Progenitor cell of endocrine pancreas (in vitro differentiated cells): ENCODE data around the gene NT5DC3. TPM values are rescaled to one million over a fixed set of nuclear protein-coding genes. Genes with fewer than 3 reads are reported as not detected.

ENCODE experiments used
- DNase-seq: peaks from one replicate; pipeline ENCODE4 v3.0.0; 2021; ENCODE audit warnings: low spot score; ENCODE audit not compliant: unreplicated experiment
- H3K27ac Mint-ChIP-seq: 2 replicates; pipeline ENCODE4 v1.8.0; 2021; ENCODE audit warnings: mild to moderate bottlenecking, moderate library complexity, mixed read lengths
- H3K27me3 Mint-ChIP-seq: 2 replicates; pipeline ENCODE4 v1.8.0; 2021; ENCODE audit warnings: mixed read lengths
- H3K36me3 Mint-ChIP-seq: 2 replicates; pipeline ENCODE4 v1.8.0; 2022; ENCODE audit warnings: mixed read lengths; ENCODE audit not compliant: insufficient read depth
- H3K4me1 Mint-ChIP-seq: 2 replicates; pipeline ENCODE4 v1.8.0; 2021; ENCODE audit warnings: low read depth, mixed read lengths
- H3K4me3 Mint-ChIP-seq: 2 replicates; pipeline ENCODE4 v1.8.0; 2021; ENCODE audit warnings: low read depth, mild to moderate bottlenecking, moderate library complexity, mixed read lengths
- H3K9me3 Mint-ChIP-seq: 2 replicates; pipeline ENCODE4 v1.8.0; 2021; ENCODE audit warnings: low read depth, mixed read lengths
- total RNA-seq: library from RNA; stranded (reverse); gene quantifications from 2 replicates; pipeline ENCODE4 v1.2.1, GENCODE V29; 2021
- TF ChIP-seq, protein P1 (sequence below): fragments of 200-600 bp; sonication (generic); IDR thresholded peaks from one replicate; pipeline ENCODE4 v1.5.0; 2021; ENCODE audit warnings: antibody characterized with exemption, mild to moderate bottlenecking; ENCODE audit not compliant: unreplicated experiment

NT5DC3 gene
- total RNA-seq, 1 donor from 2014 or later: 13.9 TPM

DNA sequence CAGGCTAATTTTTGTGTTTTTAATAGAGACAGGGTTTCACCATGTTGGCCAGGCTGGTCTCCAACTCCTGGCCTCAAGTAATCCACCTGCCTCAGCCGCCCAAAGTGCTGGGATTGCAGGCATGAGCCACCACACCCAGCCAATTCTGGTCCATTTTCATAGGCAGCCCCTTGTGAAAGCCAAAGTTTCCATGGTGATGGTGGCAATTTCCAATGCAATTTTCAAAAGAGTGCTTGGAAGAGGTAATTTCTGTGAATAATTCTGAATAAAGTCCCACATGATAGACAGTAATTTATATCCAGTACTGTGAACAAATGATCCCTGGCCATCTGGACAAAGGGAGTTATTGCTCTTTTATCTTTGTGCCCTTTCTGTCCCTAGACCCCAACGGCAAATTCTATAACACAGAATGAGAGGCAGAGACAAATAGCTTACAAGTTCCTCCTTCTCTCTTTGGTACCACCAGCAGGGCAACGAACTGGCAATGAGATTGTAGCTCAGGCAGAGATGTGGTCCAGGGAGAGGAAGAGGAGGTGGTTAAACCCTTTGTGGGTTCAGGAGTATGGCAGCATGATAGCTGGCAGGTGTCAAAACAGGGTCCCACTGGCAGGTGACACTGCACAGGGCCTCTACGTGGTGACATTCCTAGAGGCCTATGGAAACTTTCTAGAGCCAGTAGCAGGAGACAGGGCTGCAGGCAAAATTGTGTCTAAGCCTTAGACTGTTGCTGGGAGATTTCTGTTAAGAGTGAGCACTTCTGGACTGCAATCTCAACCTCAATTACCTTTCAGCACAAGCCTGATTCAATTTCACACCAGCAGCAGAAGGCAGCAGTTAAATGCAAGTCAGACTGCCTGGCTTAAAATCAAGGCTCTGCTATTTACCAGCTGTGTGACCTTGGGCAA is 46.5 kb downstream of the NT5DC3 start:
- TF ChIP-seq, protein P1, sequence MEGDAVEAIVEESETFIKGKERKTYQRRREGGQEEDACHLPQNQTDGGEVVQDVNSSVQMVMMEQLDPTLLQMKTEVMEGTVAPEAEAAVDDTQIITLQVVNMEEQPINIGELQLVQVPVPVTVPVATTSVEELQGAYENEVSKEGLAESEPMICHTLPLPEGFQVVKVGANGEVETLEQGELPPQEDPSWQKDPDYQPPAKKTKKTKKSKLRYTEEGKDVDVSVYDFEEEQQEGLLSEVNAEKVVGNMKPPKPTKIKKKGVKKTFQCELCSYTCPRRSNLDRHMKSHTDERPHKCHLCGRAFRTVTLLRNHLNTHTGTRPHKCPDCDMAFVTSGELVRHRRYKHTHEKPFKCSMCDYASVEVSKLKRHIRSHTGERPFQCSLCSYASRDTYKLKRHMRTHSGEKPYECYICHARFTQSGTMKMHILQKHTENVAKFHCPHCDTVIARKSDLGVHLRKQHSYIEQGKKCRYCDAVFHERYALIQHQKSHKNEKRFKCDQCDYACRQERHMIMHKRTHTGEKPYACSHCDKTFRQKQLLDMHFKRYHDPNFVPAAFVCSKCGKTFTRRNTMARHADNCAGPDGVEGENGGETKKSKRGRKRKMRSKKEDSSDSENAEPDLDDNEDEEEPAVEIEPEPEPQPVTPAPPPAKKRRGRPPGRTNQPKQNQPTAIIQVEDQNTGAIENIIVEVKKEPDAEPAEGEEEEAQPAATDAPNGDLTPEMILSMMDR: no peak
- peak overlapping the region; percentile 16 for H3K27ac Mint-ChIP-seq
- no peaks in the 10 kb centered on the region for H3K27me3 Mint-ChIP-seq
- no peak overlapping the region for H3K4me3 Mint-ChIP-seq
- peaks cover 17% of the 10 kb centered on the region for H3K36me3 Mint-ChIP-seq
- H3K9me3 Mint-ChIP-seq: no peaks in the 10 kb centered on the region
- DNase-seq: no peak
- H3K4me1 Mint-ChIP-seq: no peaks in the 10 kb centered on the region

DNA sequence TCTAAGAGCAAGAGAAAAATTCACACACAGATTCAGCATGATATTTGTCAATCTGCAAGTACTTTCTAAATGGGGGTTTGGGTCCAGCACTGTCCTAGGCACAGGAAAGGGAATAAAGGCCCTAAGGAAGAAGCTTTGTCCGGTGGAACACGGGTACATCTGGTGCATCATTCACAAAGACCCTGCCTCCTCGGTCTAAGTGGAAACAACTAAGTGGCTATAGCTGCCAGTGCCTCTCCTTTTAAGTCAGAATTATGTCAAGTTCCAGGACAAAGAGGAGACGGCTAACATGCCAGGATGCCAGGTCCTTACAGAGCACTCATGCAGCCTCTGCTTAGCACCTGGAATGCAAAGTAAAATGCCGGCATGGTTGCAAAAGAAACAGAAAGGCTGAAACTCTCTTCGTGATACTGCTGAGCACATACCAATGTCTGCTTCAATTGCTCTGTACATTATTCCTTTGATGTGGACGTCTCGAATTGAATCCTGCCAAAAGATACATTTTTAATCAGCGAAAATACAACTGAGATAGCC is 47.5 kb downstream of the NT5DC3 start:
- H3K27ac Mint-ChIP-seq: no peak overlapping the region
- no peaks in the 10 kb centered on the region for H3K9me3 Mint-ChIP-seq
- TF ChIP-seq, protein P1: no peak
- H3K4me1 Mint-ChIP-seq: no peaks in the 10 kb centered on the region
- H3K27me3 Mint-ChIP-seq: no peaks in the 10 kb centered on the region
- peaks cover 17% of the 10 kb centered on the region for H3K36me3 Mint-ChIP-seq
- DNase-seq: no peak
- H3K4me3 Mint-ChIP-seq: no peak overlapping the region

DNA sequence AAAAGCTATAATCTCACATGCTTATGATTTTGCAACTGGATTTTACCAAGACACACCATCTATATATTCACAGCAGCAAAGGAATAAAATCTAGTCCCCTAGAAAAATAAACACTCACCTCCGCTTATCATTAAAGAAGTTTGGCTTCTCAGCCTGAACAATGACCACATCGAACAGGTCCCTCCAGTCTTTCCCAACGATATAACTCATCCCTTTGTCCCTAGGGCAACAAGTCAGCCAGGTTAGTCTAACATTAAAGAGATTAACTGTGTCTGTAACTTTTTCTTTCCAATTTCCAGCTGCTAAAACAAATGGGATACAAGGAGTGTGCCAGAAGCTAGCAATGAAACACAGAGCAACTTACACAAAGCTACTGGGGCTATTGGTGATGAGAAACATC is 48.0 kb downstream of the NT5DC3 start:
- Mint-ChIP-seq H3K4me1 (no peaks in the 10 kb centered on the region), H3K4me3 (no peak overlapping the region), H3K27me3 (no peaks in the 10 kb centered on the region), H3K9me3 (no peaks in the 10 kb centered on the region), H3K36me3 (peaks cover 17% of the 10 kb centered on the region), H3K27ac (no peak overlapping the region)
- TF ChIP-seq, protein P1: no peak
- DNase-seq: no peak

DNA sequence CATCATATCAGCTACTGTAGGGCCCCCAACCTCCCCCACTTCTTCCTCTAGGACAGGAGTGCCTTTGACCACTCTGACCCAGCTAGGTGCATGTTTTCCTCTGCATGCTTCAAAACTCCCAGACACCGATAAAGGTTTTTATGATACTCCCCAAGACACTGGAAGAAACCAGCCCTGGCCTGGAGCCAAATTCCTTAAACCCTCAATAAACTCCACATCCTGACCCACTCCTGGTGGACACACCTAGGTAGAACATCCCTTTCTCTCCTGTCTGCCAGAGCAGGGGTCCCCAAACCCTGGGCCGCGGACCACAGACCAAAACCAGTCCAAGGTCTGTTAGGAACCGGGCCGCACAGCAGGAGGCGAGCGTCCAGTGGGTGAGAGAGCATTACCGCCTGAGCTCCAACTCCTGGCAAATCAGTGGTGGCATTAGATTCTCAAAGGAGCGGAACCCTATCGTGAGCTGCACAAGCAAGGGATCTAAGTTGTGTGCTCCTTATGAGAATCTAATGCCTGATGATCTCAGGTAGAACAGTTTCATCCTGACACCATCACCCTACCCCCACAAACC is 49.6 kb downstream of the NT5DC3 start:
- Mint-ChIP-seq H3K4me3 (no peak overlapping the region), H3K4me1 (no peaks in the 10 kb centered on the region), H3K36me3 (peaks cover 9% of the 10 kb centered on the region), H3K9me3 (no peaks in the 10 kb centered on the region), H3K27ac (no peak overlapping the region), H3K27me3 (no peaks in the 10 kb centered on the region)
- no peak for DNase-seq
- TF ChIP-seq, protein P1: no peak

DNA sequence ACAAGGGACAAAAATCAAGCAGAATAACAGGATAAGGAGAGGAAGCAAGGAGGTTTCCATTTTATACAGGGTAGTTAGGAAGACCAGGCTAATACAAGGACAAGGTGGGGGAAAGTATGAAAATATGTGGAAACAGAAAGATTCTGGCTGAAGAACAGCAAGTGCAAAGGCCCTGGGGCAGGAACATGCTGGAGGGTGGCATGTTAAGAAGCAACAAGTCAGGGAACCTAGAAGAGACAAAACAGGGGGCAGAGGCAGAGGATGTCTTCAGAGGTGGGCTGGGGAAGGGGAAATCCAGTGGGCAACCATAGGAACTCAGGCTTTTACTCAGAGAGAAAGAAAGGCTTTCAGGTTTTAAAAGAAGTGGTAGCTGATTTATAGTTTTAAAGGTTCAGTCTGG is 54.8 kb downstream of the NT5DC3 start:
- no peak overlapping the region for H3K27ac Mint-ChIP-seq
- no peaks in the 10 kb centered on the region for H3K27me3 Mint-ChIP-seq
- H3K36me3 Mint-ChIP-seq: peaks cover 10% of the 10 kb centered on the region
- TF ChIP-seq, protein P1: no peak
- no peak overlapping the region for H3K4me3 Mint-ChIP-seq
- H3K4me1 Mint-ChIP-seq: peaks cover 15% of the 10 kb centered on the region
- DNase-seq: no peak
- H3K9me3 Mint-ChIP-seq: no peaks in the 10 kb centered on the region
